HEK293 (cell line): ENCODE results near the gene BRWD1.

Experiments used
- ATF2 ChIP-seq: fragments of 450-650 bp; formaldehyde crosslinking; IDR thresholded peaks from 2 replicates; pipeline ENCODE4 v1.5.1; 2016; ENCODE audit warnings: missing biosample characterization, missing genetic modification characterization, low read depth
- BCL11A ChIP-seq: fragments of 450-650 bp; formaldehyde crosslinking; IDR thresholded peaks from 2 replicates; pipeline ENCODE4 v1.5.1; 2016; ENCODE audit warnings: low read depth, missing biosample characterization, missing genetic modification characterization
- YY1 ChIP-seq: fragments of 450-650 bp; formaldehyde crosslinking; IDR thresholded peaks from 2 replicates; pipeline ENCODE4 v1.5.1; 2018; ENCODE audit warnings: missing biosample characterization, missing genetic modification characterization
- ZFP37 ChIP-seq: fragments of 450-650 bp; formaldehyde crosslinking; IDR thresholded peaks from 2 replicates; pipeline ENCODE4 v1.5.1; 2016; ENCODE audit warnings: missing biosample characterization, missing genetic modification characterization
- ZFP69B ChIP-seq: fragments of 450-650 bp; formaldehyde crosslinking; IDR thresholded peaks from 2 replicates; pipeline ENCODE4 v1.5.1; 2016; ENCODE audit warnings: missing biosample characterization, missing genetic modification characterization
- ZNF121 ChIP-seq: fragments of 450-650 bp; formaldehyde crosslinking; IDR thresholded peaks from 2 replicates; pipeline ENCODE4 v1.5.1; 2016; ENCODE audit warnings: missing biosample characterization, missing genetic modification characterization
- ZNF174 ChIP-seq: fragments of 450-650 bp; formaldehyde crosslinking; IDR thresholded peaks from 2 replicates; pipeline ENCODE4 v1.5.0; 2017; ENCODE audit warnings: missing biosample characterization, mild to moderate bottlenecking, missing genetic modification characterization
- ZNF580 ChIP-seq: fragments of 450-650 bp; formaldehyde crosslinking; IDR thresholded peaks from 2 replicates; pipeline ENCODE4 v1.5.1; 2016; ENCODE audit warnings: missing biosample characterization, missing genetic modification characterization
- ZNF639 ChIP-seq: fragments of 450-650 bp; formaldehyde crosslinking; IDR thresholded peaks from 2 replicates; pipeline ENCODE4 v1.5.1; 2016; ENCODE audit warnings: missing biosample characterization, missing genetic modification characterization
- TF ChIP-seq, protein P1 (sequence below): fragments of 450-650 bp; formaldehyde crosslinking; IDR thresholded peaks from 2 replicates; pipeline ENCODE4 v1.5.1; 2016; ENCODE audit warnings: missing biosample characterization, missing genetic modification characterization

- TF ChIP-seq, protein P1, sequence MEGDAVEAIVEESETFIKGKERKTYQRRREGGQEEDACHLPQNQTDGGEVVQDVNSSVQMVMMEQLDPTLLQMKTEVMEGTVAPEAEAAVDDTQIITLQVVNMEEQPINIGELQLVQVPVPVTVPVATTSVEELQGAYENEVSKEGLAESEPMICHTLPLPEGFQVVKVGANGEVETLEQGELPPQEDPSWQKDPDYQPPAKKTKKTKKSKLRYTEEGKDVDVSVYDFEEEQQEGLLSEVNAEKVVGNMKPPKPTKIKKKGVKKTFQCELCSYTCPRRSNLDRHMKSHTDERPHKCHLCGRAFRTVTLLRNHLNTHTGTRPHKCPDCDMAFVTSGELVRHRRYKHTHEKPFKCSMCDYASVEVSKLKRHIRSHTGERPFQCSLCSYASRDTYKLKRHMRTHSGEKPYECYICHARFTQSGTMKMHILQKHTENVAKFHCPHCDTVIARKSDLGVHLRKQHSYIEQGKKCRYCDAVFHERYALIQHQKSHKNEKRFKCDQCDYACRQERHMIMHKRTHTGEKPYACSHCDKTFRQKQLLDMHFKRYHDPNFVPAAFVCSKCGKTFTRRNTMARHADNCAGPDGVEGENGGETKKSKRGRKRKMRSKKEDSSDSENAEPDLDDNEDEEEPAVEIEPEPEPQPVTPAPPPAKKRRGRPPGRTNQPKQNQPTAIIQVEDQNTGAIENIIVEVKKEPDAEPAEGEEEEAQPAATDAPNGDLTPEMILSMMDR (tag by site-specific recombination) = no peak
- TF ChIP-seq ATF2 (tag by site-specific recombination) (no peak), ZFP37 (no peak), YY1 (tag by site-specific recombination) (no peak), ZNF121 (tag by site-specific recombination) (no peak), BCL11A (tag by site-specific recombination) (no peak), ZNF639 (no peak), ZNF174 (tag by site-specific recombination) (no peak), ZNF580 (tag by site-specific recombination) (no peak), ZFP69B (tag by site-specific recombination) (no peak)
Observed at GRCh38 chr21:39340687-39341086, 27.3 kb upstream of the BRWD1 start.
